Breast epithelium (tissue), 4 donors: ENCODE data around the gene PRRX2. TPM values are rescaled to one million over a fixed set of nuclear protein-coding genes. Genes with fewer than 3 reads are reported as not detected.
A peak's percentile ranks its signal among the peaks of the same experiment; 100 is the strongest.

ENCODE experiments used
- DNase-seq, 2 donors: peaks; one replicate each; pipeline ENCODE4 v3.0.0-alpha.2; 2019; ENCODE audit warnings: low spot score in 2 of 2
- H3K27ac ChIP-seq, 2 donors: fragments of 200-600 bp; sonication (generic) in 1 of 2; one replicate each; pipeline ENCODE4 v1.5.1; 2016 to 2019; ENCODE audit warnings: mild to moderate bottlenecking in 1 of 2
- H3K27me3 ChIP-seq, 2 donors: fragments of 200-600 bp; sonication (generic) in 1 of 2; one replicate each; pipeline versions ENCODE4 v1.5.1 to v1.6.0; 2017 to 2019; ENCODE audit warnings: control low read depth in 1 of 2, mild to moderate bottlenecking in 1 of 2
- H3K36me3 ChIP-seq: fragments of 200-600 bp; one replicate; pipeline ENCODE4 v1.5.1; 2019
- H3K4me1 ChIP-seq, 2 donors: fragments of 200-600 bp; sonication (generic); one replicate each; pipeline ENCODE4 v1.5.1; 2016 to 2019; ENCODE audit warnings: control low read depth in 1 of 2
- H3K4me3 ChIP-seq, 3 donors: fragments of 200-600 bp; sonication (generic); 1 replicate in 2 of 3; 2 replicates in 1 of 3; pipeline ENCODE4 v1.5.1; 2016 to 2019; ENCODE audit warnings: mild to moderate bottlenecking in 3 of 3, moderate library complexity in 2 of 3
- H3K9me3 ChIP-seq, 2 donors: fragments of 200-600 bp; sonication (generic) in 1 of 2; one replicate each; pipeline ENCODE4 v1.5.1; 2016 to 2019; ENCODE audit warnings: control low read depth in 1 of 2
- POLR2A ChIP-seq: fragments of 450-650 bp; IDR thresholded peaks from one replicate; pipeline ENCODE4 v1.6.1; 2016; ENCODE audit warnings: antibody characterized with exemption, mild to moderate bottlenecking, moderate library complexity
- POLR2AphosphoS5 ChIP-seq, 3 donors: sonication (generic); formaldehyde crosslinking; IDR thresholded peaks; one replicate each; pipeline ENCODE4 v1.6.1; 2017; ENCODE audit warnings: antibody characterized with exemption in 3 of 3
- intact Hi-C: fragments of 100-400 bp; cut with DNase I; formaldehyde crosslinking; loops from one replicate; pipeline ENCODE4 v1.15.1; 2023; ENCODE audit warnings: low total_unique reads
- total RNA-seq, 3 donors: library from RNA; depleted of rRNA; stranded (reverse); fragments of >200 nt; gene quantifications; one replicate each; pipeline ENCODE4 v1.1.0, GENCODE V29; 2016
- TF ChIP-seq, protein P1 (sequence below), 3 donors: fragments of 450-650 bp; IDR thresholded peaks; one replicate each; pipeline ENCODE4 v1.5.1; 2016 to 2017; ENCODE audit warnings: antibody characterized with exemption in 3 of 3, mild to moderate bottlenecking in 3 of 3, moderate library complexity in 3 of 3

The PRRX2 gene
- total RNA-seq, 3 donors from 2014 or later = 4.4 to 35.1 (median 9.9) TPM

DNA sequence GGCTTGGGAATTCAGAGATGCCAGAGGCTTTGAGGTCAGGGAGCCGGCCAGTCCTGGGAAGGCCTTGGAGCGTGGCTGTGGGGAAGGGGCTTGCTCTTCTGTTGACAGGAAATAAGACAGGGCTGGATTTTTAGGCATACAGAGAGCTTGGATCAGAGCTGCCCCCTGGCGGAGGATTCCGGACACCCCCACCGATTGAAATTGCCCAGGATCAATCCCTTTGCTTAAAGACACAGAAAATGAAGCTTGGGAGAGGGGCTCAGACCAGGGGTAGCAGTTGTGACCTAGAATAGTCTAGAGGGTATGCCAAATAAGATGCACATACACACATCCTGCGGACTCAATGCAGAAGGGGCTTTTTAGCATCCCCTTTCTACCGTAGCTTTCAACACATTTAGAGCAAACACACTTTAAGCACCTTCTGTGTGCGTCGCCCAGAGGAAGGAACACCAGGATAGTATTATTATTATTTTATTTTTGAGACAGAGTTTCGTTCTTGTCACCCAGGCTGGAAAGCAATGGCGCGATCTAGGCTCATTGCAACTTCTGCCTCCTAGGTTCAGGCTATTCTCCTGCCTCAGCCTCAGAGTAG lies 41.2 kb upstream of the PRRX2 start:
- no peaks in the 10 kb centered on the region for H3K9me3 ChIP-seq
- H3K4me1 ChIP-seq = peaks cover 11 to 16% of the 10 kb centered on the region in 2 donors
- DNase-seq = no peak
- TF ChIP-seq POLR2AphosphoS5 (IDR thresholded peaks at IDR 0.05) (no peak), POLR2A (no peak)
- TF ChIP-seq, protein P1, sequence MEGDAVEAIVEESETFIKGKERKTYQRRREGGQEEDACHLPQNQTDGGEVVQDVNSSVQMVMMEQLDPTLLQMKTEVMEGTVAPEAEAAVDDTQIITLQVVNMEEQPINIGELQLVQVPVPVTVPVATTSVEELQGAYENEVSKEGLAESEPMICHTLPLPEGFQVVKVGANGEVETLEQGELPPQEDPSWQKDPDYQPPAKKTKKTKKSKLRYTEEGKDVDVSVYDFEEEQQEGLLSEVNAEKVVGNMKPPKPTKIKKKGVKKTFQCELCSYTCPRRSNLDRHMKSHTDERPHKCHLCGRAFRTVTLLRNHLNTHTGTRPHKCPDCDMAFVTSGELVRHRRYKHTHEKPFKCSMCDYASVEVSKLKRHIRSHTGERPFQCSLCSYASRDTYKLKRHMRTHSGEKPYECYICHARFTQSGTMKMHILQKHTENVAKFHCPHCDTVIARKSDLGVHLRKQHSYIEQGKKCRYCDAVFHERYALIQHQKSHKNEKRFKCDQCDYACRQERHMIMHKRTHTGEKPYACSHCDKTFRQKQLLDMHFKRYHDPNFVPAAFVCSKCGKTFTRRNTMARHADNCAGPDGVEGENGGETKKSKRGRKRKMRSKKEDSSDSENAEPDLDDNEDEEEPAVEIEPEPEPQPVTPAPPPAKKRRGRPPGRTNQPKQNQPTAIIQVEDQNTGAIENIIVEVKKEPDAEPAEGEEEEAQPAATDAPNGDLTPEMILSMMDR (IDR thresholded peaks at IDR 0.05) = peak; percentile 50 to 66 (median 62)
- peak overlapping the region in 1 of 2 donors; percentile 9 for H3K27ac ChIP-seq
- H3K27me3 ChIP-seq = no peaks in the 10 kb centered on the region
- H3K4me3 ChIP-seq = no peak overlapping the region
- intact Hi-C loops = no loop called here
- H3K36me3 ChIP-seq = no peaks in the 10 kb centered on the region

DNA sequence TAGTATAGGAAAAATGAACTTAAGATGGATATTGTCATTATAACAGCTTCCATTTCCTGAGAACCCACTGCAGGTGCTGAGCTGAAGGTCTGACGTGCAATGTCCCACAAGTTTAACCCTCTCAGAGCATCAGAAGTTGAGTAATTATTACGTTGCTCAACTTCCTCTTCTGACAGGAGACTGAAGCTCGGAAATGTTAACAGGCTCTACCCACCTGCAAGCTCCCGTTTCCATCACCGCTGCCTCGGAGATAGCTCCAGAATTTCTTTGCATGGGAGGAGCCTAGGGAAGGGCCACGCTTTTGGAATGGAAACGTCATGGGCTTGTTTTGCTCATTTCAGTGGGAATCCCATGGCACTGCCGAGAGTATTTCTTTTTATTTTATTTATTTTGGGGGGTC lies 40.5 kb upstream of the PRRX2 start:
- intact Hi-C loops = no loop called here

DNA sequence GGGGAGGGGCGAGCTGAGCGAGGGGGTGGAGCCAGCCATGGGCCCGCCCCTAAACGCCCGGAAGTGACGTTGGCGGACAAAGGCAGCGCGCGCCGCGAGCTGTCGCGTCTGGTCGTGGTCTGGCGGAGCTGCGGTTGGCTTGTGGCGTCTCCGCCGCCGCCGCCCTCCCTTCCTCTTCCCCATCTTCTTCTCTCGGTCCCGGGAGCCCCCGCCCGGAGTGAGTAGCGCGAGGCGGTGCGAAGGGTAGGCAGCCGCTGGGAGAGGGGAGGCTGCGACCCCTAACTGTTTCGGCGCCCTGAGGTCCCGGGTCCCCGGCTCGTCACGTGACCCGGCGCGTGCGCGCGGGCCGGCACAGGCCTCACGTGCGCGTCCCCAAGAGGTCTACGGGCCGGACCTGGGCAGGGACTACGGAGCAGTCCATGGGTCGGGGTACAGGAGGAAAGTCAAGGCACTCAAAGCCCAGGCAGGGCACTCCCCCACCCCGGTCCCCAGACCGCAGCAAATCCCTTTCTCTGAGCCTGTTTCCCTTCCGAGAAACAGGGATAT lies 39.3 kb upstream of the PRRX2 start, which contains the start of gene NTMT1:
Gene NTMT1 (plus strand): TSS at position 85 of the 546 bp plus-strand sequence. CDS start 6,541 bp downstream, outside the sequence.
- Histone ChIP-seq H3K27ac (peak within 1 kb of the TSS; percentile 86 to 90), H3K4me3 (peak within 1 kb of the TSS; percentile 64 to 79 (median 67)), H3K9me3 (no peaks in the 10 kb centered on the region), H3K4me1 (peaks cover 11 to 21% of the 10 kb centered on the region in 2 donors), H3K36me3 (no peaks in the 10 kb centered on the region), H3K27me3 (no peaks in the 10 kb centered on the region)
- DNase-seq = peak; percentile 85 to 86
- peak; percentile 98 for TF ChIP-seq POLR2A
- TF ChIP-seq, protein P1 (IDR thresholded peaks at IDR 0.05) = no peak
- TF ChIP-seq POLR2AphosphoS5 (IDR thresholded peaks at IDR 0.05) = peak; percentile 96 to 99 (median 99)
- intact Hi-C loops = no loop called here

More for the DNA sequence above, 40.5 kb upstream of the PRRX2 start:
- Histone ChIP-seq H3K27ac (peak overlapping the region; percentile 9 to 90), H3K27me3 (no peaks in the 10 kb centered on the region), H3K4me1 (peaks cover 11 to 16% of the 10 kb centered on the region in 2 donors), H3K9me3 (no peaks in the 10 kb centered on the region), H3K4me3 (peak overlapping the region in 2 of 3 donors; percentile 64 to 79), H3K36me3 (no peaks in the 10 kb centered on the region)
- DNase-seq = no peak
- no peak for TF ChIP-seq POLR2A
- no peak for TF ChIP-seq POLR2AphosphoS5 (IDR thresholded peaks at IDR 0.05)
- TF ChIP-seq, protein P1 (IDR thresholded peaks at IDR 0.05) = no peak

DNA sequence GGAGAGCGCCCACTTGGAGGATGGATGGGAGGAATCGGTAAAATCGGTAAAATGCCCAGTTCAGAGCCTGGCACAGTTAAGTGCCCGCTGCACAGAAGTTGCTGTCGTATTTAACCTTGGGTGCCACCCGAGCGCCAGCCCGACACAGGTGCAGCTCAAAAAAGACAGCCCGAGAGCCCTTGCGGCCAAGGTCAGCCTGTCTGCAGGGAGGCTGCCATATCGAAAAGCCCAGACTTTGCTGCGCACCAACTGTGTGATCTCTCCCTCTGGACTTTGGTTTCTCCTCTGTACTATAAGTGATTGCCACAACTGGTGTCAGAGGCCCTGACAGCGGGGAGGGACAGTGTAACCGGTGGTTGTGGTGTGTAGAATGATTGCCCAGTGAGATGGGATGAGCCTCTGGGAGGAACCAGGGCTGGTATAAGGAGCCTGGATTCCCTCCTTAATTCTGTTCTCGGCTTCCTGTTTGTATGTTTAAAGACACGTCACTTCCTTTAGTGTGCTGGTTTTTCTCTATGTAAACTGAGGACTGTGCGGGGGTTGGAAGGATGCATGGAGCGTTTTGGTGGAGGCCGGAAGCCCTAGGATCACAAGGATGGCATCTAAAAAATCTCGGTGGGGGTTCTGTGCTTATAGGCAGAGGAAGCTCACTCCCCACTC lies 38.7 kb upstream of the PRRX2 start:
- Histone ChIP-seq H3K27me3 (no peaks in the 10 kb centered on the region), H3K4me1 (peaks cover 11 to 26% of the 10 kb centered on the region in 2 donors), H3K4me3 (peak overlapping the region; percentile 64 to 79 (median 67)), H3K9me3 (no peaks in the 10 kb centered on the region), H3K36me3 (no peaks in the 10 kb centered on the region), H3K27ac (peak overlapping the region; percentile 86 to 90)
- TF ChIP-seq POLR2A (no peak), POLR2AphosphoS5 (IDR thresholded peaks at IDR 0.05) (no peak)
- TF ChIP-seq, protein P1 (IDR thresholded peaks at IDR 0.05) = no peak
- no peak for DNase-seq
- intact Hi-C loops = no loop called here
